HG02759 (cell line): Measurements from ENCODE around the gene FAM240A.

Source experiments
- ATAC-seq: cut with Tn5 transposase; IDR thresholded peaks from one replicate; pipeline ENCODE4 v1.9.1; 2021; ENCODE audit warnings: mild to moderate bottlenecking, moderate library complexity; ENCODE audit not compliant: unreplicated experiment

Gene FAM240A

GRCh38 chr3:46660003-46660402 lies 47.7 kb downstream of the FAM240A start:
- no peak for ATAC-seq

DNA sequence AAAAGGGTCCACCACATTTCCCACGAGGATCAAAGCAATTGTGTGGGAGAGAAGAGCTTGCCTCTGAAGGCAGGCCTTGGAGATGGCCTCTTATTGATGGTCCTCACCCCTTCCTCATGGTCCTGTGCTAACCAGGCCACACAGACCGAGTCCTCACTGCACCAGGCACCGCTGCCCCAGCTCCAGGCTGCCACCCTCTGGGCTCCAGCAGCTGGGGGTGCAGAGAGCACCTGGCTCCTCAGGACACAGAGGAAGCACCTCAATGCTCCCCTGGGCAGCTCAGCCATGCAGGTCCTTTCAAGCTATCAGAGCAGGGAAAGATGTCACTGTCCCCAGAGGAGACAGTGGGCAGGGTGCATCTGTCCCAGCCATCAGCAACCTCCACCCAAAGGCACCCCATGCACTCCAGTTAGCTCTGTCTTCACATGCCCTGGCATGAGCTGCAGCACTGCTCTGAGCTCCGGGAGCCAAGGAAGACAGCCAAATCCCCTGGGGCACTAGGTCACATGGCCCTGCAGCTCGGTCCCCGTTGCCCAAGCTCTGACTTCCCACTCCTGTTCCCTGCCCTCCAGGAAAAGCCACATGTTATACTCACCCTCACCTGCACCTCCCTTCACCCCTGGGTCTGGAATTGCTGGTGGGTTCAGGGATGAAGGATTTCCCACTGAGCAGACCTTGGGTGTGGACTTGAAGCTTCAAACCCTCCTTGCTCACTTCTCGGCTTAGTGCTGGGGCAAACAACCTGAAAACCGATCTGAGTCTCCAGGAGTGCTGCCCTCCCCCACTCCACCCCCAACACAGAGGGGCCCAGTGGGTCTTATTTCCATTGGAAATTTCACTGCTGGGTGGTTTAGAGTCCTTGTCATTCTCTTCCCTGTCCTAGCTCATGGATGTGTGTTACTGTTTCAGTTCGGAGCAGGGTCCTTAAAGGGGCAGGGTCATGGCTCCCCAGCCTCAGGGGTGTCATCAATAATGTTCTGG lies 48.5 kb downstream of the FAM240A start:
- ATAC-seq: no peak

- no peak for ATAC-seq
Measured at GRCh38 chr3:46661776-46662766, 49.7 kb downstream of the FAM240A start.

DNA sequence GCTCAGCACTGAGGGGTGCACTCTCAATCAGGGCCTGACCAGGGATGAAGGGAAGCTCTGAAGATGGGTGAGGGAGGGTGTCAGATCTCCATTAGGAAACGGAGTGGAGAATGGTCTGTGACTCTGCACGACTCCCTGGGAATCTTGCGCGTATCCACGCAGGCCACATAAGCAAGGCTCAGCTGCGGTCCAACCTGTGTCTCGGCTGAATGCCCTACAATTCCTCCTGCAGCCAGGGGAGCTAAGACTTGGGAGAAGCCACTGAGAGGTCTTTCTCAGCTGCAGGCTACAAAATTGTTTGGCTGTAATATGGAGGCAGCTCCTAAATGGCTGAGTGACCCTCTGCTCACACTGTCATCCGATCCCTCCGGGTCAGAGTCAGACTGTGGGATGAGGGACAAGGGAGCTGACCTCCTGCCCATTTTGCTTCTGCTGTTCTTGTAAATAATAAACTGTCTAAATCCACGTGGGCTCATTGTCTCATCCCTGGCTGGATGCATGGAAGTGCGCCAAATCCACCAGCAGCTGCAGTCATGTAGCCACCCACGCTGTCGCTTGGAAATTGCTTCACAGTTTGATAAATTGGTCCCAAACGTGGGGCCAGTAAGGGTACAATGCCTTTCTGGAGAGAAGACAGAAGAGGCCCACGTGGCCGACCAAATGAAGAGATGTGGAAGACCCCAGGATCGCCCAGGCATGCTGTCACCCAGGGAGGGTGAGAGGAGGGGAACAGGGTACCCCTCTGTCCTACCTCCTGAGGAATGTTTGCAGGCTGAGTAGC lies 50.6 kb downstream of the FAM240A start:
- ATAC-seq: no peak

GRCh38 chr3:46663591-46664135 lies 51.3 kb downstream of the FAM240A start:
- no peak for ATAC-seq

DNA sequence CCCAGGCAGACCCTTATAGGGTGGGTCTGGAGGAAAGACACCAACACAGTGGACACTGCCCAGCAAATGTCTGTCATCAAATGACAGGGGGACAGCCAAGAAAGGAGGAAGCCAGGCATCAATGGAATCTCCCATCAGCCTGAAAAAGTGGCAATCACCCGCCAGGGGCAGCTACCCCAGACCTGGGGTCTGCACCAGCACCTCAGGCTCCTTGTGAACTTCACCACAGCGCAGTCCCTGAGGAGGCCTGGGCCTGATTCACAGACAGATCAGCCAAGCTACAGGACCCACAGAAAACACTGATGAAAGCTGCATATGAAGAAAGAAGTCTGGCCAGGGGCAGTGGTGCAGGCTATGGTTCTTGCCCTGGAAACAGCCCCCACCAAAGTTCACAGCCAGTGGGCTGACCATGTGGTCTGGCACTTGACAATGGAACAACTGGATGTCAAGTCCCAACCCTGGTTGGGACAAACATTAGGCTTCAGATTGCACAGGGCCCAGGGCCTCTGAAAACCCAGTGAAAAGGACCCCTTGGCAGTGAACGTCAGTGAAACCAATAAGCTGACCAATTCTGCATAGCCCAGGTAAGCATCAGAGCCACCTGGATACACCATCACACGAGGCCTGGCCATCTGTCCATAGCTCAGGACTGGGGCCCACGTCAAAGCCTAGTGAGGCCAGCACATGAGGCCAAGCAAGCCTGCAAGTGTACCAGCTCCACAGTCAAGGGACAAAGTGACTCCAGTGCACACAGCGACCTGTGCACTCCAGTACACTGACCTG lies 52.1 kb downstream of the FAM240A start:
- no peak for ATAC-seq

- ATAC-seq: no peak
Measured at GRCh38 chr3:46664971-46665762, 52.8 kb downstream of the FAM240A start.

- no peak for ATAC-seq
Measured at GRCh38 chr3:46665763-46666452, 53.6 kb downstream of the FAM240A start.

DNA sequence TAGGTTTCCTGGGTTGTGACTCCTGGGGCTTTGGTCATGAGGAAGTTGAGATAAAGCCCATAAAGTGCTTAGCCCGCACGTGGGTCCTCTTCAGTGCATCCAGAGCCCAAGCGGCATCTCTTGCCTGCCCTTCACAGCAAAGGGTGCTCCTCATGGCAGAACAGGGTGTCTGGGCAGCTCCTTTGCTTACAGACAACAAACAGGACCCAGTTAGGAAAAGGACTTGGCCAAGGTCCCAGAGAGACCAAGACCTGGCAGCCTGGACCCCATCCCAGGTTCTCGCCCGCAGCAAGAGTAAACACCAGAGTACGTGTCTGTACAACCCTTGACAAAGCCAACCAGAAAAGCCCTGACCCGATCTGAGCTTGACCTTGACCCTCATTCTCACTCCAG lies 54.1 kb downstream of the FAM240A start:
- ATAC-seq: no peak

GRCh38 chr3:46667061-46667621 lies 54.8 kb downstream of the FAM240A start:
- no peak for ATAC-seq

- ATAC-seq: no peak
Measured at GRCh38 chr3:46667657-46668056, 55.3 kb downstream of the FAM240A start.

DNA sequence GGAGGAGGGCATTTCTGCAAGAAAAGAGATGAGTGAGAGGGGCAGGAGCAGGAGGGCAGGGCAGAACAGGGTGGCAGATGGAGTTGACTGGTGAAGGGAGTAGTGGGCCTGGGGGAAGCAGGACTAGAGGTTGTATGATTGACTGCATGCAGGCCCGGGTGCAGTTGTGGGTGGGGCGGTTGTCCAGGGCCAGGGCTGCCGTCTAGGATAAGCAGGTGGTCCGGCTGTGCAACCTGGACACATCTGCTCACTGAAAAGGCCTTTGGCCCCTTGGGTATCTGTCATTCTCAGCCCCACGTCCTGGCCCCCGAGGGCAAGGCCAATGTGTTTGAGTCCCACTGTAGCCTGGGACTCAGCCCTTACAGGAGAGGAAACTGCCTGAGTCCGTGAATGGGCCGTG lies 55.8 kb downstream of the FAM240A start:
- ATAC-seq: no peak

GRCh38 chr3:46668591-46668990 lies 56.3 kb downstream of the FAM240A start:
- no peak for ATAC-seq

- ATAC-seq: no peak
Measured at GRCh38 chr3:46669191-46669999, 57.1 kb downstream of the FAM240A start.

- ATAC-seq: no peak
Measured at GRCh38 chr3:46670000-46670890, 57.9 kb downstream of the FAM240A start.

DNA sequence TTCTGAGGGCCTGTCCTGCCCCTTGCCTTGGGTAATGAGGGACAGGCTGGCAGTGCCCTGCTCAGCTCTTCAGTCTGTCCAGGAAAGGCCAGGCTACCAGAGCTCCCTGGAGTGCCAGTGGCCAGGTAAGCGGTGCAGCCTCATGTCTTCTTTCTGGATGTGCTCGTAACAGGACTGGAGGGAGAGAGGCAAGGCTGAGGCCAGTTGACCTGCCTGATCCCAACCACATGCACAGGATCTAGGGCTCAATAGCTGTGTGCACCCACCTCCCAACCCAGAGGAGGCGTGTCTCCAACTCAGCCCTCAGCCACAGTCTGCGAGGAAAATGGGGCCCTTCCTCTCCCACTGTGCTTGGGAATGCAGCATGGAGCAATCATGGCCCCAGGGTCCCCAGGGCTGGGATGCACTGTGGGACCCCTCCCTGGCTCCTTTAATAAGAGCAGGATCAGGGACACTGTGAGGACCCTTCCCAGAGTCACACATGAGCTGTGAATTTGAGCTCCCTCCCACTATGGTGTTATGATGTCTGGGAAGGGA lies 58.6 kb downstream of the FAM240A start:
- no peak for ATAC-seq
